ENCODE measurements around the gene STPG2.

GRCh38 chr4:97590266-97590665 lies 553.0 kb downstream of the STPG2 start:
- TF ChIP-seq, protein P1, sequence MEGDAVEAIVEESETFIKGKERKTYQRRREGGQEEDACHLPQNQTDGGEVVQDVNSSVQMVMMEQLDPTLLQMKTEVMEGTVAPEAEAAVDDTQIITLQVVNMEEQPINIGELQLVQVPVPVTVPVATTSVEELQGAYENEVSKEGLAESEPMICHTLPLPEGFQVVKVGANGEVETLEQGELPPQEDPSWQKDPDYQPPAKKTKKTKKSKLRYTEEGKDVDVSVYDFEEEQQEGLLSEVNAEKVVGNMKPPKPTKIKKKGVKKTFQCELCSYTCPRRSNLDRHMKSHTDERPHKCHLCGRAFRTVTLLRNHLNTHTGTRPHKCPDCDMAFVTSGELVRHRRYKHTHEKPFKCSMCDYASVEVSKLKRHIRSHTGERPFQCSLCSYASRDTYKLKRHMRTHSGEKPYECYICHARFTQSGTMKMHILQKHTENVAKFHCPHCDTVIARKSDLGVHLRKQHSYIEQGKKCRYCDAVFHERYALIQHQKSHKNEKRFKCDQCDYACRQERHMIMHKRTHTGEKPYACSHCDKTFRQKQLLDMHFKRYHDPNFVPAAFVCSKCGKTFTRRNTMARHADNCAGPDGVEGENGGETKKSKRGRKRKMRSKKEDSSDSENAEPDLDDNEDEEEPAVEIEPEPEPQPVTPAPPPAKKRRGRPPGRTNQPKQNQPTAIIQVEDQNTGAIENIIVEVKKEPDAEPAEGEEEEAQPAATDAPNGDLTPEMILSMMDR (IDR thresholded peaks at IDR 0.05 in 8 of 11, conservative IDR thresholded peaks at IDR 0.05 in 3 of 11): no peak
- TF ChIP-seq POLR2A (IDR thresholded peaks at IDR 0.05): no peak
- no peak for TF ChIP-seq POLR2AphosphoS5 (IDR thresholded peaks at IDR 0.05)

Measured in spleen (tissue), 7 donors.